CD4-positive, alpha-beta T cell (primary cell): ENCODE measurements around the gene P2RX5. TPM values are rescaled to one million over a fixed set of nuclear protein-coding genes. Genes with fewer than 3 reads are reported as not detected.
A peak's percentile ranks its signal among the peaks of the same experiment; 100 is the strongest.

Experiments used
- ATAC-seq: fragments of 200-7000 bp; cut with Tn5 transposase; one replicate; pipeline ENCODE4 v1.10.0; 2022; ENCODE audit warnings: mild to moderate bottlenecking; ENCODE audit not compliant: poor library complexity
- CTCF ChIA-PET: fragments of 350-600 bp; sonication (Branson Sonifier 250); formaldehyde crosslinking; loops from one replicate; lab custom pipeline; 2021; ENCODE audit warnings: antibody characterized with exemption, inconsistent platforms; lab: Charles Lee
- POLR2A ChIA-PET: fragments of 350-600 bp; sonication (Branson Sonifier 250); formaldehyde crosslinking; loops from one replicate; lab custom pipeline; 2021; ENCODE audit warnings: antibody characterized with exemption, inconsistent platforms; lab: Charles Lee
- DNase-seq, 14 experiments: peaks; one replicate each; pipeline ENCODE4 v3.0.0-alpha.2; 2013 to 2020; ENCODE audit warnings: mixed read lengths in 2 of 14
- H3K27ac ChIP-seq, 2 donors: one replicate each; pipeline versions ENCODE4 v1.5.1 to v1.7.0; 2013; ENCODE audit warnings: low read length in 2 of 2, low read depth in 1 of 2, mild to moderate bottlenecking in 1 of 2
- H3K27me3 ChIP-seq, 2 experiments: 1 replicate in 1 of 2; 2 replicates in 1 of 2; pipeline versions ENCODE4 v1.6.1 to v1.7.0; 2013; ENCODE audit warnings: low read length in 2 of 2, control low read depth in 1 of 2, mild to moderate bottlenecking in 1 of 2, moderate library complexity in 1 of 2; ENCODE audit not compliant: insufficient read depth in 2 of 2, control insufficient read depth in 1 of 2
- H3K36me3 ChIP-seq: one replicate; pipeline ENCODE4 v1.6.1; 2013; ENCODE audit warnings: low read length, control low read depth; ENCODE audit not compliant: insufficient read depth
- H3K4me1 ChIP-seq: one replicate; pipeline ENCODE4 v1.6.1; 2013; ENCODE audit warnings: low read length, control low read depth; ENCODE audit not compliant: insufficient read depth
- H3K4me3 ChIP-seq: one replicate; pipeline ENCODE4 v1.5.1; 2013; ENCODE audit warnings: mild to moderate bottlenecking, low read length, moderate library complexity
- H3K9me3 ChIP-seq, 2 experiments: 1 replicate in 1 of 2; 2 replicates in 1 of 2; pipeline versions ENCODE4 v1.6.1 to v1.7.0; 2013; ENCODE audit warnings: low read length in 2 of 2, mild to moderate bottlenecking in 2 of 2, control low read depth in 1 of 2, moderate library complexity in 1 of 2; ENCODE audit not compliant: control insufficient read depth in 1 of 2, insufficient read depth in 1 of 2
- H3K27ac Mint-ChIP-seq: one replicate; pipeline ENCODE4 v1.8.0; 2020; ENCODE audit warnings: mixed read lengths
- H3K27me3 Mint-ChIP-seq: one replicate; pipeline ENCODE4 v1.8.0; 2021; ENCODE audit warnings: mixed read lengths
- H3K36me3 Mint-ChIP-seq: one replicate; pipeline ENCODE4 v1.8.0; 2021; ENCODE audit warnings: low read depth, mixed read lengths
- H3K4me1 Mint-ChIP-seq: one replicate; pipeline ENCODE4 v1.8.0; 2021; ENCODE audit warnings: low read depth, mixed read lengths
- H3K4me3 Mint-ChIP-seq: one replicate; pipeline ENCODE4 v1.8.0; 2020; ENCODE audit warnings: mild to moderate bottlenecking, mixed read lengths
- H3K9me3 Mint-ChIP-seq: one replicate; pipeline ENCODE4 v1.8.0; 2020; ENCODE audit warnings: mixed read lengths
- intact Hi-C, 2 experiments: fragments of 100-400 bp; cut with DNase I in 1 of 2; cut with micrococcal nuclease in 1 of 2; formaldehyde crosslinking; loops; one replicate each; pipeline versions ENCODE4 v1.15.1 to v1.9.0; 2023 to 2025; cut with DNase I, micrococcal nuclease
- polyA plus RNA-seq, 2 donors: library from polyadenylated mRNA; unstranded; fragments of 120-200 nt; gene quantifications; one replicate each; pipeline ENCODE4 v1.2.1, GENCODE V29; 2013
- total RNA-seq, 174 experiments: library from RNA in 2 of 174; stranded (reverse) in 2 of 174; gene quantifications; one replicate each; pipeline ENCODE4 v1.2.3 and lab custom pipeline; 2021 to 2026
- TF ChIP-seq, protein P1 (sequence below): fragments of 200-600 bp; IDR thresholded peaks from one replicate; pipeline ENCODE4 v1.8.0; 2022; ENCODE audit warnings: antibody characterized with exemption, mild to moderate bottlenecking

P2RX5 gene, protein sequence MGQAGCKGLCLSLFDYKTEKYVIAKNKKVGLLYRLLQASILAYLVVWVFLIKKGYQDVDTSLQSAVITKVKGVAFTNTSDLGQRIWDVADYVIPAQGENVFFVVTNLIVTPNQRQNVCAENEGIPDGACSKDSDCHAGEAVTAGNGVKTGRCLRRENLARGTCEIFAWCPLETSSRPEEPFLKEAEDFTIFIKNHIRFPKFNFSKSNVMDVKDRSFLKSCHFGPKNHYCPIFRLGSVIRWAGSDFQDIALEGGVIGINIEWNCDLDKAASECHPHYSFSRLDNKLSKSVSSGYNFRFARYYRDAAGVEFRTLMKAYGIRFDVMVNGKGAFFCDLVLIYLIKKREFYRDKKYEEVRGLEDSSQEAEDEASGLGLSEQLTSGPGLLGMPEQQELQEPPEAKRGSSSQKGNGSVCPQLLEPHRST
- total RNA-seq = 10 to 100 TPM; 14.3 to 16.0 TPM
- polyA plus RNA-seq (2013, experiment 1 of 2) = 18.4 TPM
- polyA plus RNA-seq (2013, experiment 2 of 2) = 24.2 TPM
- 2.5 to 18.8 (median 6.5) reads per million in 172 experiments for total RNA-seq (lab: John Stamatoyannopoulos, UW)

DNA sequence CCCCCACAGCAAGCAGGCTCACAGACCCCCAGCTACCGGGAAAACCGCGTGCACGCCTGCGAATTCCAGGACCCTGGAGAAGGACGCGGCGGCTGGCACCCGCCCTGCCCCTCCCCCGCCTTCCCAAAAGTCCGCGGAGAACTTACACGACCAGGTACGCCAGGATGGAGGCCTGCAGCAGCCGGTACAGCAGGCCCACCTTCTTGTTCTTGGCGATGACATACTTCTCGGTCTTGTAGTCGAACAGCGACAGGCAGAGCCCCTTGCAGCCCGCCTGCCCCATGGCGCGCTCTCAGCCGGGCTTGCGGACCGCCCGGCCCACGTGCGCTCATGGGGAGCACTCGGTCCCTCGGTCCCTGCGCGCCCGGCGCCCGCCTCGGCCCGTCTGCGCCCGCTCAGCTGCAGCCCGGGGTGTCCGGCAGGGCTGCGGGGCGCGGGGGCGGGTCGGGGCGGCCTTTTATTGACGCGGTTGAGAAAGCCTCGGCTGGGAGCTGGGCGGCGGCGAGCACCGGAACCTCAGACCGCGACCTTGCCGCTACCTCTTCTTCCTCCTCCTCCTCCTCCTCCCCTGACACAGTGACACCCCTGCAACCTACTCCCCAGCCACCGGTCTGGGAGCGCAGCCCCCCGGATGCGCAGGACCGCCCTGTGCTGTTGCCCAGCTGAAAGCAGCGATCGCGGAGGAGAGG is at the start of gene P2RX5:
Gene P2RX5, minus strand, starts transcription at position 433 of the 689 bp plus-strand sequence. Its CDS starts 150 bp downstream, at position 283.
- intact Hi-C loops = loop anchor here in 1 of 2 experiments (2.0 kb wide), 1 partner anchor 15 kb away; no protein-coding TSS in a partner anchor
- Mint-ChIP-seq H3K4me1 (peaks cover 36% of the 10 kb centered on the region), H3K27ac (peak within 1 kb of the TSS; percentile 72), H3K9me3 (no peaks in the 10 kb centered on the region), H3K27me3 (no peaks in the 10 kb centered on the region), H3K36me3 (peaks cover 4% of the 10 kb centered on the region), H3K4me3 (peak within 1 kb of the TSS; percentile 98)
- ATAC-seq = peak; percentile 73
- peak within 1 kb of the TSS in 1 of 2 donors; percentile 25 for H3K27ac ChIP-seq
- H3K36me3 ChIP-seq = no peaks in the 10 kb centered on the region
- DNase-seq = peak in 11 of 14 experiments; percentile 15 to 65 (median 41)
- peaks cover 31% of the 10 kb centered on the region for H3K4me1 ChIP-seq
- H3K9me3 ChIP-seq = no peaks in the 10 kb centered on the region
- peak within 1 kb of the TSS; percentile 86 for H3K4me3 ChIP-seq
- CTCF ChIA-PET = interaction anchor here (1.2 to 1.7 kb wide), 3 partner anchors 13 to 42 kb away, joined by 3 to 7 read pairs (median 5); partner anchors contain the start of gene HASPIN
- no peaks in the 10 kb centered on the region for H3K27me3 ChIP-seq
- TF ChIP-seq, protein P1, sequence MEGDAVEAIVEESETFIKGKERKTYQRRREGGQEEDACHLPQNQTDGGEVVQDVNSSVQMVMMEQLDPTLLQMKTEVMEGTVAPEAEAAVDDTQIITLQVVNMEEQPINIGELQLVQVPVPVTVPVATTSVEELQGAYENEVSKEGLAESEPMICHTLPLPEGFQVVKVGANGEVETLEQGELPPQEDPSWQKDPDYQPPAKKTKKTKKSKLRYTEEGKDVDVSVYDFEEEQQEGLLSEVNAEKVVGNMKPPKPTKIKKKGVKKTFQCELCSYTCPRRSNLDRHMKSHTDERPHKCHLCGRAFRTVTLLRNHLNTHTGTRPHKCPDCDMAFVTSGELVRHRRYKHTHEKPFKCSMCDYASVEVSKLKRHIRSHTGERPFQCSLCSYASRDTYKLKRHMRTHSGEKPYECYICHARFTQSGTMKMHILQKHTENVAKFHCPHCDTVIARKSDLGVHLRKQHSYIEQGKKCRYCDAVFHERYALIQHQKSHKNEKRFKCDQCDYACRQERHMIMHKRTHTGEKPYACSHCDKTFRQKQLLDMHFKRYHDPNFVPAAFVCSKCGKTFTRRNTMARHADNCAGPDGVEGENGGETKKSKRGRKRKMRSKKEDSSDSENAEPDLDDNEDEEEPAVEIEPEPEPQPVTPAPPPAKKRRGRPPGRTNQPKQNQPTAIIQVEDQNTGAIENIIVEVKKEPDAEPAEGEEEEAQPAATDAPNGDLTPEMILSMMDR = no peak
- POLR2A ChIA-PET = interaction anchor here (1.0 to 2.4 kb wide), 10 partner anchors 11 to 269 kb away, joined by 3 to 20 read pairs (median 6); partner anchors contain the start of genes CTNS, HASPIN, NCBP3 and SHPK

DNA sequence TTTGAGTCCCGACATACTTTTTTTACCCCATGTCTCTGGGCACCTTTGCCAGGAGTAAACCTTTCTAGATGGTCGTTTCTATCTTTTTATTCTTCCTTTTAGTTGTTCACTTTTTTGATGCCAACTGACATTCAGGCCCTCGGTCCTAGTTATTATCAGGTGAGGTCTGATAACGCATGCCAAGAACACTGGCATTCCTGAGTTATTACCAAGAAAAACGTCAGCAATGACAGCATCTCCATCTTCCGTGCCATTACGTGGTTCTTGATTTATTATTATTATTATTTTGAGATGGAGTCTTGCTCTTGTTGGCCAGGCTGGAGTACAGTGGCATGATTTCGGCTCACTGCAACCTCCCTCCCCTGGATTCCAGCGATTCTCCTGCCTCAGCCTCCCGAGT is 49.1 kb upstream of the P2RX5 start:
- no peaks in the 10 kb centered on the region for H3K36me3 ChIP-seq
- ChIA-PET POLR2A (no interaction called here), CTCF (no interaction called here)
- no peak overlapping the region for H3K27ac ChIP-seq
- H3K27ac Mint-ChIP-seq = no peak overlapping the region
- intact Hi-C loops = no loop called here
- peaks cover 29% of the 10 kb centered on the region for H3K4me1 ChIP-seq
- TF ChIP-seq, protein P1 = no peak
- H3K9me3 Mint-ChIP-seq = no peaks in the 10 kb centered on the region
- H3K4me3 ChIP-seq = no peak overlapping the region
- no peaks in the 10 kb centered on the region for H3K27me3 Mint-ChIP-seq
- H3K27me3 ChIP-seq = no peaks in the 10 kb centered on the region
- H3K36me3 Mint-ChIP-seq = no peaks in the 10 kb centered on the region
- H3K4me3 Mint-ChIP-seq = no peak overlapping the region
- peaks cover 34% of the 10 kb centered on the region for H3K4me1 Mint-ChIP-seq
- no peak for DNase-seq
- H3K9me3 ChIP-seq = peaks cover 0 to 5% of the 10 kb centered on the region in 2 experiments
- no peak for ATAC-seq

DNA sequence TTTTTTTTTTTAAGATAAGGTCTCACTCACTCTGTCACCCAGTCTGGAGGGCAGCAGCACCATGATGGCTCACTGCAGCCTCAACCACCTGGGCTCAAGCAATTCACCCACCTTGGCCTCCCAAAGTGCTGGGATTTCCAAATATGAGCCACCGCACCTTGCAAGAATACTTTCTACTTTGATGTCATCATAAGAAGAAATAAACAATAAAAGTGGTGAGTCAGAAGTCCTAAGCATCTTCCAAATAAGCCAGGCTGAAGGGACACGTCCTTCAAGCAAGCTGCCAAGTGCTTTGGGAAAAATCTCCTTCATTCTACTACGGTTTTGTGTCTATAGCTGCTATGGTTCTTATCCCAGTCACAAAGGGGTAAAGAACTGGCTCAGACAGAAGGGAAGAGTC is 48.1 kb upstream of the P2RX5 start:
- peaks cover 0 to 5% of the 10 kb centered on the region in 2 experiments for H3K9me3 ChIP-seq
- Mint-ChIP-seq H3K27me3 (no peaks in the 10 kb centered on the region), H3K27ac (no peak overlapping the region), H3K4me3 (no peak overlapping the region), H3K36me3 (no peaks in the 10 kb centered on the region), H3K9me3 (no peaks in the 10 kb centered on the region), H3K4me1 (peaks cover 34% of the 10 kb centered on the region)
- TF ChIP-seq, protein P1 = no peak
- ChIA-PET POLR2A (no interaction called here), CTCF (no interaction called here)
- intact Hi-C loops = no loop called here
- no peak overlapping the region for H3K4me3 ChIP-seq
- DNase-seq (no peak), ATAC-seq (no peak)
- no peaks in the 10 kb centered on the region for H3K27me3 ChIP-seq
- H3K27ac ChIP-seq = no peak overlapping the region
- peaks cover 31% of the 10 kb centered on the region for H3K4me1 ChIP-seq
- H3K36me3 ChIP-seq = no peaks in the 10 kb centered on the region
